Testis (tissue), 2 donors: ENCODE data around the gene SMG9.

Source experiments
- CTCF ChIP-seq, 3 experiments: fragments of 450-650 bp in 2 of 3; fragments of 200-600 bp in 1 of 3; sonication (generic) in 1 of 3; IDR thresholded peaks; one replicate each; pipeline ENCODE4 v1.5.1; 2016 to 2019; ENCODE audit warnings: antibody characterized with exemption in 3 of 3, mild to moderate bottlenecking in 2 of 3, moderate library complexity in 1 of 3
- POLR2A ChIP-seq: fragments of 450-650 bp; IDR thresholded peaks from one replicate; pipeline ENCODE4 v1.6.1; 2017; ENCODE audit warnings: antibody characterized with exemption, mild to moderate bottlenecking, moderate library complexity

- TF ChIP-seq CTCF (IDR thresholded peaks at IDR 0.05) (no peak), POLR2A (no peak)
Measured at GRCh38 chr19:43690890-43691289, 63.9 kb downstream of the SMG9 start.
